Right lobe of liver (tissue), 4 donors: ENCODE data around the gene HTRA3.

Source experiments
- POLR2A ChIP-seq: fragments of 450-650 bp; IDR thresholded peaks from one replicate; pipeline ENCODE4 v1.6.1; 2017; ENCODE audit warnings: antibody characterized with exemption, mild to moderate bottlenecking
- TF ChIP-seq, protein P1 (sequence below), 4 donors: fragments of 200-600 bp in 3 of 4; fragments of 450-650 bp in 1 of 4; IDR thresholded peaks; one replicate each; pipeline versions ENCODE4 v1.5.1 to v1.8.0; 2016 to 2022; ENCODE audit warnings: antibody characterized with exemption in 4 of 4, mild to moderate bottlenecking in 2 of 4
- donor health status: DM: no; HTN: no; CAD: no.
- donor health status: DM: no; HTN: no; CAD: no.
- donor health status: DM: no; HTN: yes; CAD: no.

DNA sequence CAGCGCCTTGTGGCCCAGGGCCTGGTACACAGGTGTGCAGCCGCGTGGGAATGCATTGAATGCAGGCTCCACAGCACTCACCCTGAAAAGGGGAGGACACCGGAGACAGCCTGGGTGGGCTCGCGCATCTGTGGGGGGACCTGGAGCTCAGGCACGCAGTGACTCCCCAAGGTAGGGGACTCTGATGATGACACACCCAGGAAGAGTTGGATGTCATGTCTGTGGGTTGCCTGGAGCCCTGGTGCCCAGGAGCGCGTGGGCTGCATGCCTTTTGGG, 32.7 kb upstream of the HTRA3 start:
- TF ChIP-seq, protein P1, sequence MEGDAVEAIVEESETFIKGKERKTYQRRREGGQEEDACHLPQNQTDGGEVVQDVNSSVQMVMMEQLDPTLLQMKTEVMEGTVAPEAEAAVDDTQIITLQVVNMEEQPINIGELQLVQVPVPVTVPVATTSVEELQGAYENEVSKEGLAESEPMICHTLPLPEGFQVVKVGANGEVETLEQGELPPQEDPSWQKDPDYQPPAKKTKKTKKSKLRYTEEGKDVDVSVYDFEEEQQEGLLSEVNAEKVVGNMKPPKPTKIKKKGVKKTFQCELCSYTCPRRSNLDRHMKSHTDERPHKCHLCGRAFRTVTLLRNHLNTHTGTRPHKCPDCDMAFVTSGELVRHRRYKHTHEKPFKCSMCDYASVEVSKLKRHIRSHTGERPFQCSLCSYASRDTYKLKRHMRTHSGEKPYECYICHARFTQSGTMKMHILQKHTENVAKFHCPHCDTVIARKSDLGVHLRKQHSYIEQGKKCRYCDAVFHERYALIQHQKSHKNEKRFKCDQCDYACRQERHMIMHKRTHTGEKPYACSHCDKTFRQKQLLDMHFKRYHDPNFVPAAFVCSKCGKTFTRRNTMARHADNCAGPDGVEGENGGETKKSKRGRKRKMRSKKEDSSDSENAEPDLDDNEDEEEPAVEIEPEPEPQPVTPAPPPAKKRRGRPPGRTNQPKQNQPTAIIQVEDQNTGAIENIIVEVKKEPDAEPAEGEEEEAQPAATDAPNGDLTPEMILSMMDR (IDR thresholded peaks at IDR 0.05): no peak
- TF ChIP-seq POLR2A: no peak
